ENCODE results near the gene PIK3C2G. TPM values are rescaled to one million over a fixed set of nuclear protein-coding genes. Genes with fewer than 3 reads are reported as not detected.

Gene PIK3C2G
- total RNA-seq, 1 experiment from 2014 or later = not detected

- TF ChIP-seq TCF7L2 (IDR thresholded peaks at IDR 0.05; ENCODE audit: borderline replicate concordance, extremely low read depth, insufficient read depth, insufficient read length) = no peak
- no peak for TF ChIP-seq POLR2AphosphoS5 (IDR thresholded peaks at IDR 0.05; ENCODE audit: low read depth, low read length)
- no peak for TF ChIP-seq REST (IDR thresholded peaks at IDR 0.05; ENCODE audit: low read depth)
- no peak for TF ChIP-seq SP1 (IDR thresholded peaks at IDR 0.05; ENCODE audit: low read depth)
- TF ChIP-seq EGR1 (IDR thresholded peaks at IDR 0.05; ENCODE audit: low read depth) = no peak
Measured at GRCh38 chr12:18264581-18265075, 3.3 kb downstream of the PIK3C2G start (continued).

- ChIA-PET RAD21 (ENCODE audit: low non-redundant PET in 1 of 2, low total read pairs in 2 of 2, uncharacterized antibody in 2 of 2, unreplicated experiment in 2 of 2) (no interaction called here), POLR2A (no interaction called here), CTCF (no interaction called here)
- no TSS peak for BruUV-seq (replicated peaks)
- Histone ChIP-seq H3K4me2 (ENCODE audit: low read length) (no peak overlapping the region), H3K27me3 (ENCODE audit: insufficient read depth, low read length) (no peaks in the 10 kb centered on the region), H3K9ac (ENCODE audit: low read length) (no peak overlapping the region), H2AFZ (ENCODE audit: low read depth, low read length, poor library complexity, severe bottlenecking) (no peak overlapping the region), H3K9me3 (ENCODE audit: control insufficient read depth in 1 of 2, insufficient read depth in 1 of 2, low read depth in 1 of 2, low read length in 2 of 2) (no peaks in the 10 kb centered on the region), H3K79me2 (ENCODE audit: insufficient read depth, low read length) (no peaks in the 10 kb centered on the region), H3K4me1 (ENCODE audit: control insufficient read depth in 1 of 2, insufficient read depth in 2 of 2, low read length in 2 of 2) (no peaks in the 10 kb centered on the region), H3K9me2 (ENCODE audit: insufficient read depth) (no peaks in the 10 kb centered on the region), H4K20me1 (ENCODE audit: insufficient read depth) (no peaks in the 10 kb centered on the region), H3K27ac (ENCODE audit: low read depth, low read length) (no peak overlapping the region), H3K4me3 (replicated peaks in 1 of 2; ENCODE audit: low read depth in 1 of 2, low read length in 2 of 2) (no peak overlapping the region), H3K36me3 (ENCODE audit: control insufficient read depth in 1 of 2, insufficient read depth in 2 of 2, low read length in 2 of 2) (no peaks in the 10 kb centered on the region)
- intact Hi-C loops (cut with micrococcal nuclease) = no loop called here
- ATAC-seq (no peak), DNase-seq (ENCODE audit: low read depth, low spot score) (no peak)
- TF ChIP-seq ATF3 (IDR thresholded peaks at IDR 0.05) (no peak), POLR2A (IDR thresholded peaks at IDR 0.05; ENCODE audit: borderline replicate concordance, extremely low read depth, insufficient read depth, insufficient read length) (no peak), YY1 (IDR thresholded peaks at IDR 0.05; ENCODE audit: extremely low read depth, insufficient replicate concordance, low read depth, low read length) (no peak), RAD21 (IDR thresholded peaks at IDR 0.05; ENCODE audit: low read depth) (no peak)
Measured at GRCh38 chr12:18267427-18268099, 6.2 kb downstream of the PIK3C2G start.

Data from HCT116 (cell line).